ENCODE data around the gene PLTP. TPM values are rescaled to one million over a fixed set of nuclear protein-coding genes. Genes with fewer than 3 reads are reported as not detected.
A peak's percentile ranks its signal among the peaks of the same experiment; 100 is the strongest.

The PLTP gene
- total and polyA plus RNA-seq, 2 of the 13 experiments (the other 11 are each of a cell fraction or from before 2014, with no cell fraction given), result 16.9 to 28.6 TPM

- TF ChIP-seq KMT2B (CRISPR knock-in tag; IDR thresholded peaks at IDR 0.05) (0 out of 2 replicates have a peak, but pooled peaks have one; percentile 10), RFXAP (CRISPR knock-in tag; IDR thresholded peaks at IDR 0.05; ENCODE audit: borderline replicate concordance) (no peak), EHMT2 (IDR thresholded peaks at IDR 0.05; ENCODE audit: borderline replicate concordance, low read depth, low read length) (no peak), ZNF232 (CRISPR knock-in tag; IDR thresholded peaks at IDR 0.05; ENCODE audit: borderline replicate concordance) (no peak; the same call in 1 of the 2 replicates), NFKB2 (CRISPR knock-in tag; IDR thresholded peaks at IDR 0.05; ENCODE audit: borderline replicate concordance) (peak; percentile 11; the same call in 1 of the 2 replicates), TAF1 (CRISPR knock-in tag; IDR thresholded peaks at IDR 0.05) (no peak), TEAD3 (CRISPR knock-in tag; optimal IDR thresholded peaks at IDR 0.05; ENCODE audit: borderline replicate concordance) (peak; percentile 61), GMEB2 (CRISPR knock-in tag; IDR thresholded peaks at IDR 0.05; ENCODE audit: low read depth) (no peak), ZNF234 (CRISPR knock-in tag; conservative IDR thresholded peaks at IDR 0.05) (no peak), ZMAT3 (CRISPR knock-in tag; conservative IDR thresholded peaks at IDR 0.05) (0 out of 2 replicates have a peak, but pooled peaks have one; percentile 52), ZNF75D (CRISPR knock-in tag; IDR thresholded peaks at IDR 0.05; ENCODE audit: borderline replicate concordance) (no peak), FIP1L1 (IDR thresholded peaks at IDR 0.05; ENCODE audit: borderline replicate concordance, insufficient read depth, low read depth, low read length) (no peak), ZNF124 (CRISPR knock-in tag; IDR thresholded peaks at IDR 0.05) (peak; percentile 62; the same call in 1 of the 2 replicates), ZNF230 (CRISPR knock-in tag; IDR thresholded peaks at IDR 0.05) (peak; percentile 69; the same call in 1 of the 2 replicates), RXRB (CRISPR knock-in tag; IDR thresholded peaks at IDR 0.05; ENCODE audit: borderline replicate concordance) (peak; percentile 88), RCOR2 (CRISPR knock-in tag; IDR thresholded peaks at IDR 0.05) (no peak), ZNF350 (CRISPR knock-in tag; IDR thresholded peaks at IDR 0.05; ENCODE audit: borderline replicate concordance, low read depth) (no peak), ZNF781 (CRISPR knock-in tag; IDR thresholded peaks at IDR 0.05; ENCODE audit: borderline replicate concordance, not compliant biosample characterization) (peak; percentile 19), ZNF629 (CRISPR knock-in tag; conservative IDR thresholded peaks at IDR 0.05) (0 out of 2 replicates have a peak, but pooled peaks have one; percentile 20), ZC3H13 (CRISPR knock-in tag; IDR thresholded peaks at IDR 0.05) (no peak), FOXJ3 (CRISPR knock-in tag; IDR thresholded peaks at IDR 0.05; ENCODE audit: borderline replicate concordance) (no peak)
- TF ChIP-seq, protein P1, sequence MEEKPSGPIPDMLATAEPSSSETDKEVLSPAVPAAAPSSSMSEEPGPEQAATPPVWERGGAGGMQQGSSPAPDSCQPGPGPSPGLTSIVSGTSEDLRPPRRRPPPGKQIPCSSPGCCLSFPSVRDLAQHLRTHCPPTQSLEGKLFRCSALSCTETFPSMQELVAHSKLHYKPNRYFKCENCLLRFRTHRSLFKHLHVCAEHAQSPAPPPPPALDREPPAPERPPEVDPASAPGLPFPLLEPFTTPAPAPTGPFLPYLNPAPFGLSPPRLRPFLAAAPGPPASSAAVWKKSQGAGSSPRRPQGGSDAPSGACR (CRISPR knock-in tag; IDR thresholded peaks at IDR 0.05), result no peak
- TF ChIP-seq, protein P2, sequence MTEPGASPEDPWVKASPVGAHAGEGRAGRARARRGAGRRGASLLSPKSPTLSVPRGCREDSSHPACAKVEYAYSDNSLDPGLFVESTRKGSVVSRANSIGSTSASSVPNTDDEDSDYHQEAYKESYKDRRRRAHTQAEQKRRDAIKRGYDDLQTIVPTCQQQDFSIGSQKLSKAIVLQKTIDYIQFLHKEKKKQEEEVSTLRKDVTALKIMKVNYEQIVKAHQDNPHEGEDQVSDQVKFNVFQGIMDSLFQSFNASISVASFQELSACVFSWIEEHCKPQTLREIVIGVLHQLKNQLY (CRISPR knock-in tag; IDR thresholded peaks at IDR 0.05), result no peak
- TF ChIP-seq, protein P3, sequence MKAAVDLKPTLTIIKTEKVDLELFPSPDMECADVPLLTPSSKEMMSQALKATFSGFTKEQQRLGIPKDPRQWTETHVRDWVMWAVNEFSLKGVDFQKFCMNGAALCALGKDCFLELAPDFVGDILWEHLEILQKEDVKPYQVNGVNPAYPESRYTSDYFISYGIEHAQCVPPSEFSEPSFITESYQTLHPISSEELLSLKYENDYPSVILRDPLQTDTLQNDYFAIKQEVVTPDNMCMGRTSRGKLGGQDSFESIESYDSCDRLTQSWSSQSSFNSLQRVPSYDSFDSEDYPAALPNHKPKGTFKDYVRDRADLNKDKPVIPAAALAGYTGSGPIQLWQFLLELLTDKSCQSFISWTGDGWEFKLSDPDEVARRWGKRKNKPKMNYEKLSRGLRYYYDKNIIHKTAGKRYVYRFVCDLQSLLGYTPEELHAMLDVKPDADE (CRISPR knock-in tag; IDR thresholded peaks at IDR 0.05), result peak; percentile 52; the same call in 1 of the 2 replicates
Observed at GRCh38 chr20:45909817-45910669, 1.9 kb downstream of the PLTP start (continued).

Data from HepG2 (cell line).